Measurements from ENCODE around the gene SLC13A2.

GRCh38 chr17:28466521-28467048 is 6.9 kb upstream of the SLC13A2 start:
- TF ChIP-seq MAX (IDR thresholded peaks at IDR 0.05; ENCODE audit: insufficient read depth, insufficient read length) (no peak), CTCF (IDR thresholded peaks at IDR 0.05; ENCODE audit: extremely low read depth in 1 of 2, insufficient read depth in 1 of 2, low read depth in 1 of 2, low read length in 2 of 2) (no peak), GATA2 (IDR thresholded peaks at IDR 0.05; ENCODE audit: insufficient read depth, insufficient read length, low read depth, low read length) (no peak), EZH2 (IDR thresholded peaks at IDR 0.05; ENCODE audit: borderline replicate concordance, low read depth, low read length, severe bottlenecking) (no peak), POLR2A (IDR thresholded peaks at IDR 0.05; ENCODE audit: low read depth, low read length) (no peak), POLR2AphosphoS5 (IDR thresholded peaks at IDR 0.05; ENCODE audit: insufficient read depth, low read depth, low read length) (no peak), MYC (IDR thresholded peaks at IDR 0.05; ENCODE audit: low read depth, low read length) (no peak)
